Stomach (tissue), 4 donors: ENCODE results near the gene KRTAP10-4.

Source experiments
- POLR2AphosphoS5 ChIP-seq, 3 donors: sonication (generic); formaldehyde crosslinking; IDR thresholded peaks; one replicate each; pipeline ENCODE4 v1.6.1; 2016; ENCODE audit warnings: antibody characterized with exemption in 3 of 3
- TF ChIP-seq, protein P1 (sequence below), 7 experiments: fragments of 450-650 bp in 4 of 7; fragments of 200-600 bp in 3 of 7; sonication (generic) in 3 of 7; IDR thresholded peaks; one replicate each; pipeline ENCODE4 v1.5.1; 2016 to 2019; ENCODE audit warnings: antibody characterized with exemption in 7 of 7, control low read depth in 2 of 7, mild to moderate bottlenecking in 1 of 7

DNA sequence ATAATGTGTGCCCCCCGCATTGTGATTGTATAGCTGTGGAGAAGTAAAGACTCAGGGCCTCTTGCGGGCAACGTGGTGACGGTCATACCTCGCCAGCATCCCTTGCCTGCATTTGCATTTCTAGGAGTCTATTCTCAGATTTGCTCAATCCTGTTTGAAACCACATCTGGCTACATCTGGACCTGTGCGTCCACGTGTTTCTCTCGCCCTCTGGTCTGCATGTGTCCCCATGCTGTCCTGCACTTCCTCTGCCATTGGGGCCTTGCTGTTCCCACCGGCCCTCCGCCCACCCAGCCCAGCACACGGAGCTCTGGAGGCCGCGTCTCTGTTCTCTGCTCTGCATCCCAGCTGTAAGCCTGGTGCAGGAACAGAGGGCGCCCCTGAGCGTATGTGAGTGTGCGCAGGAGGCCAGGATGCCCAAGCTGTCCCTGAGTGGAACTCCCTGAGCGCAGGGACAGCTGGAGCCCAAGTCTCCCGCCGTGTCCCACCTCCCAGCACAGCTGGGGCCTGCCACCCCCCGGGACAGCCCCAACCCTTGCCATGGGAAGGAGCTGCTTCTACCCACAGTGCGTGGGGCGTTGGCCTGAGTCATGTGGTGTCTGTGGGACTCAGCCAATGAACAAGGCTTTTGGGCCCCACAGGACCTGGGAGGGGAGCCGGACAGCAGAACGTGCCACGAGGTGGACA lies 23.9 kb upstream of the KRTAP10-4 start:
- no peak for TF ChIP-seq POLR2AphosphoS5 (IDR thresholded peaks at IDR 0.05)
- TF ChIP-seq, protein P1, sequence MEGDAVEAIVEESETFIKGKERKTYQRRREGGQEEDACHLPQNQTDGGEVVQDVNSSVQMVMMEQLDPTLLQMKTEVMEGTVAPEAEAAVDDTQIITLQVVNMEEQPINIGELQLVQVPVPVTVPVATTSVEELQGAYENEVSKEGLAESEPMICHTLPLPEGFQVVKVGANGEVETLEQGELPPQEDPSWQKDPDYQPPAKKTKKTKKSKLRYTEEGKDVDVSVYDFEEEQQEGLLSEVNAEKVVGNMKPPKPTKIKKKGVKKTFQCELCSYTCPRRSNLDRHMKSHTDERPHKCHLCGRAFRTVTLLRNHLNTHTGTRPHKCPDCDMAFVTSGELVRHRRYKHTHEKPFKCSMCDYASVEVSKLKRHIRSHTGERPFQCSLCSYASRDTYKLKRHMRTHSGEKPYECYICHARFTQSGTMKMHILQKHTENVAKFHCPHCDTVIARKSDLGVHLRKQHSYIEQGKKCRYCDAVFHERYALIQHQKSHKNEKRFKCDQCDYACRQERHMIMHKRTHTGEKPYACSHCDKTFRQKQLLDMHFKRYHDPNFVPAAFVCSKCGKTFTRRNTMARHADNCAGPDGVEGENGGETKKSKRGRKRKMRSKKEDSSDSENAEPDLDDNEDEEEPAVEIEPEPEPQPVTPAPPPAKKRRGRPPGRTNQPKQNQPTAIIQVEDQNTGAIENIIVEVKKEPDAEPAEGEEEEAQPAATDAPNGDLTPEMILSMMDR (IDR thresholded peaks at IDR 0.05) = no peak
